ENCODE data around the gene S100A2. TPM values are rescaled to one million over a fixed set of nuclear protein-coding genes. Genes with fewer than 3 reads are reported as not detected.
A peak's percentile ranks its signal among the peaks of the same experiment; 100 is the strongest.
"Not testable (repeated sequence)": the region's sequence is repeated elsewhere in the genome, so short reads cannot be mapped to it uniquely, and the experiment has no call there.

The S100A2 gene
- total and polyA plus RNA-seq, 7 donors: 0.86 to 15.4 (median 1.1) TPM

GRCh38 chr1:153525088-153525728 lies 40.4 kb downstream of the S100A2 start:
- TF ChIP-seq, protein P1, sequence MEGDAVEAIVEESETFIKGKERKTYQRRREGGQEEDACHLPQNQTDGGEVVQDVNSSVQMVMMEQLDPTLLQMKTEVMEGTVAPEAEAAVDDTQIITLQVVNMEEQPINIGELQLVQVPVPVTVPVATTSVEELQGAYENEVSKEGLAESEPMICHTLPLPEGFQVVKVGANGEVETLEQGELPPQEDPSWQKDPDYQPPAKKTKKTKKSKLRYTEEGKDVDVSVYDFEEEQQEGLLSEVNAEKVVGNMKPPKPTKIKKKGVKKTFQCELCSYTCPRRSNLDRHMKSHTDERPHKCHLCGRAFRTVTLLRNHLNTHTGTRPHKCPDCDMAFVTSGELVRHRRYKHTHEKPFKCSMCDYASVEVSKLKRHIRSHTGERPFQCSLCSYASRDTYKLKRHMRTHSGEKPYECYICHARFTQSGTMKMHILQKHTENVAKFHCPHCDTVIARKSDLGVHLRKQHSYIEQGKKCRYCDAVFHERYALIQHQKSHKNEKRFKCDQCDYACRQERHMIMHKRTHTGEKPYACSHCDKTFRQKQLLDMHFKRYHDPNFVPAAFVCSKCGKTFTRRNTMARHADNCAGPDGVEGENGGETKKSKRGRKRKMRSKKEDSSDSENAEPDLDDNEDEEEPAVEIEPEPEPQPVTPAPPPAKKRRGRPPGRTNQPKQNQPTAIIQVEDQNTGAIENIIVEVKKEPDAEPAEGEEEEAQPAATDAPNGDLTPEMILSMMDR (IDR thresholded peaks at IDR 0.05): no peak
- Histone ChIP-seq H3K27ac (no peak overlapping the region), H3K4me3 (no peak overlapping the region), H3K4me1 (no peaks in the 10 kb centered on the region), H3K36me3 (ENCODE audit: insufficient read depth in 1 of 2, low read depth in 1 of 2) (no peaks in the 10 kb centered on the region), H3K9me3 (no peaks in the 10 kb centered on the region), H3K27me3 (ENCODE audit: insufficient read depth in 3 of 3, low read length in 2 of 3) (no peaks in the 10 kb centered on the region)
- 33 to 72% (median 37%) methylated on average over 3 of the region's 3 CpGs for WGBS, 3 donors
- peak; percentile 27 to 50 for DNase-seq
- ATAC-seq: peak in 2 of 4 donors; percentile 38 to 44
- intact Hi-C loops (cut with DNase I): no loop called here

GRCh38 chr1:153522353-153523048 lies 43.1 kb downstream of the S100A2 start:
- H3K27me3 ChIP-seq (ENCODE audit: insufficient read depth in 3 of 3, low read length in 2 of 3); intact Hi-C loops (cut with DNase I); H3K36me3 ChIP-seq (ENCODE audit: insufficient read depth in 1 of 2, low read depth in 1 of 2); DNase-seq; H3K9me3 ChIP-seq; H3K27ac ChIP-seq; H3K4me3 ChIP-seq; H3K4me1 ChIP-seq; ATAC-seq: not testable (repeated sequence)
- 76 to 87% (median 86%) methylated on average over 13 to 14 of the region's 14 CpGs for WGBS, 3 donors

DNA sequence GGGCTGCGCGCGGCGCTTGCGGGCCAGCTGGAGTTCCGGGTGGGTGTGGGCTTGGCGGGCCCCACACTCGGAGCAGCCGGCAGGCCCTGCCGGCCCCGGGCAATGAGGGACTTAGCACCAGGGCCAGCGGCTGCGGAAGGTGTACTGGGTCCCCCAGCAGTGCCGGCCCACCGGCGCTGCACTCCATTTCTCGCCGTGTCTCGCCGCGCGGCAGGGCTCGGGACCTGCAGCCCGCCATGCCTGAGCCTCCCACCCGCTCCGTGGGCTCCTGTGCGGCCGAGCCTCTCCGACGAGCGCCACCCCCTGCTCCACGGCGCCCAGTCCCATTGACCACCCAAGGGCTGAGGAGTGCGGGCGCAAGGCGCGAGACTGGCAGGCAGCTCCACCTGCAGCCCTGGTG lies 43.8 kb downstream of the S100A2 start:
- DNase-seq; H3K36me3 ChIP-seq (ENCODE audit: insufficient read depth in 1 of 2, low read depth in 1 of 2); ATAC-seq; H3K4me1 ChIP-seq; H3K4me3 ChIP-seq; H3K27ac ChIP-seq; H3K9me3 ChIP-seq; intact Hi-C loops (cut with DNase I); H3K27me3 ChIP-seq (ENCODE audit: insufficient read depth in 3 of 3, low read length in 2 of 3): not testable (repeated sequence)
- WGBS, 3 donors: 95 to 98% (median 96%) methylated on average over 33 to 37 of the region's 37 CpGs

- no peak for ATAC-seq
- H3K36me3 ChIP-seq (ENCODE audit: insufficient read depth in 1 of 2, low read depth in 1 of 2): no peaks in the 10 kb centered on the region
- no peak overlapping the region for H3K4me3 ChIP-seq
- H3K4me1 ChIP-seq: no peaks in the 10 kb centered on the region
- TF ChIP-seq, protein P1 (IDR thresholded peaks at IDR 0.05): no peak
- peaks cover 0 to 3% (median 0%) of the 10 kb centered on the region in 3 donors for H3K27me3 ChIP-seq (ENCODE audit: insufficient read depth in 3 of 3, low read length in 2 of 3)
- WGBS, 3 donors: 92 to 95% (median 93%) methylated on average over 4 of the region's 4 CpGs
- H3K9me3 ChIP-seq: no peaks in the 10 kb centered on the region
- DNase-seq: no peak
- intact Hi-C loops (cut with DNase I): no loop called here
- H3K27ac ChIP-seq: no peak overlapping the region
Observed at GRCh38 chr1:153520818-153521476, 44.7 kb downstream of the S100A2 start.

GRCh38 chr1:153520137-153520691 lies 45.4 kb downstream of the S100A2 start:
- intact Hi-C loops (cut with DNase I); DNase-seq; H3K27me3 ChIP-seq (ENCODE audit: insufficient read depth in 3 of 3, low read length in 2 of 3); H3K9me3 ChIP-seq; H3K36me3 ChIP-seq (ENCODE audit: insufficient read depth in 1 of 2, low read depth in 1 of 2); H3K4me1 ChIP-seq; H3K4me3 ChIP-seq; ATAC-seq; H3K27ac ChIP-seq: not testable (repeated sequence)
- WGBS, 3 donors: 86 to 92% (median 87%) methylated on average over 4 to 5 of the region's 5 CpGs

GRCh38 chr1:153519242-153519641 lies 46.4 kb downstream of the S100A2 start:
- intact Hi-C loops (cut with DNase I): loop anchor here in 1 of 2 donors (10.0 kb wide), 1 partner anchor 226 kb away; no protein-coding TSS in a partner anchor
- TF ChIP-seq, protein P1 (IDR thresholded peaks at IDR 0.05): no peak
- no peak for ATAC-seq
- H3K4me1 ChIP-seq: no peaks in the 10 kb centered on the region
- H3K27me3 ChIP-seq (ENCODE audit: insufficient read depth in 3 of 3, low read length in 2 of 3): peaks cover 0 to 3% (median 0%) of the 10 kb centered on the region in 3 donors
- no peak overlapping the region for H3K4me3 ChIP-seq
- no peaks in the 10 kb centered on the region for H3K9me3 ChIP-seq
- no peak for DNase-seq
- WGBS, 3 donors: 78 to 89% (median 82%) methylated on average over 3 of the region's 3 CpGs
- H3K36me3 ChIP-seq (ENCODE audit: insufficient read depth in 1 of 2, low read depth in 1 of 2): no peaks in the 10 kb centered on the region
- no peak overlapping the region for H3K27ac ChIP-seq
